ENCODE data around the gene SPSB3.

SPSB3 gene

GRCh38 chr16:1757714-1758461 lies 24.5 kb downstream of the SPSB3 start:
- Histone ChIP-seq H2BK120ac (ENCODE audit: low read depth, low read length) (no peak overlapping the region), H4K5ac (ENCODE audit: low read length) (no peak overlapping the region), H3K79me2 (ENCODE audit: control insufficient read depth, insufficient read depth, low read length) (no peaks in the 10 kb centered on the region), H3K56ac (ENCODE audit: low read length) (no peak overlapping the region), H3K18ac (ENCODE audit: low read length) (no peak overlapping the region), H3K9ac (ENCODE audit: low read length) (no peak overlapping the region), H3K4me2 (ENCODE audit: low read length) (no peak overlapping the region), H3K36me3 (ENCODE audit: control insufficient read depth, insufficient read depth, low read length) (no peaks in the 10 kb centered on the region), H3K4me1 (ENCODE audit: control insufficient read depth, low read depth, low read length) (no peaks in the 10 kb centered on the region), H2AK5ac (ENCODE audit: low read length) (no peak overlapping the region), H2BK15ac (replicated peaks; ENCODE audit: low read depth) (no peak overlapping the region), H2BK5ac (ENCODE audit: low read length) (no peak overlapping the region), H3K27ac (ENCODE audit: low read depth, low read length) (no peak overlapping the region), H3K23ac (ENCODE audit: low read length) (no peak overlapping the region), H3K4ac (ENCODE audit: low read depth, low read length) (no peak overlapping the region), H4K8ac (ENCODE audit: low read depth, low read length) (no peak overlapping the region), H3K4me3 (ENCODE audit: low read length) (no peak overlapping the region), H3K79me1 (ENCODE audit: low read length) (no peaks in the 10 kb centered on the region), H3K27me3 (ENCODE audit: insufficient read depth, low read length, poor library complexity) (no peaks in the 10 kb centered on the region)
- no peak for DNase-seq
- no CpG with 5 or more reads among the region's 37 CpGs for WGBS (ENCODE audit: extremely low coverage, insufficient coverage, low lambda C conversion rate)

GRCh38 chr16:1754204-1754603 lies 28.2 kb downstream of the SPSB3 start:
- H3K79me1 ChIP-seq (ENCODE audit: low read length), result no peaks in the 10 kb centered on the region
- H4K8ac ChIP-seq (ENCODE audit: low read depth, low read length), result no peak overlapping the region
- no peaks in the 10 kb centered on the region for H3K79me2 ChIP-seq (ENCODE audit: control insufficient read depth, insufficient read depth, low read length)
- H3K18ac ChIP-seq (ENCODE audit: low read length), result no peak overlapping the region
- no peak overlapping the region for H3K4ac ChIP-seq (ENCODE audit: low read depth, low read length)
- H3K4me2 ChIP-seq (ENCODE audit: low read length), result no peak overlapping the region
- no peak overlapping the region for H2AK5ac ChIP-seq (ENCODE audit: low read length)
- H2BK5ac ChIP-seq (ENCODE audit: low read length), result no peak overlapping the region
- H3K27me3 ChIP-seq (ENCODE audit: insufficient read depth, low read length, poor library complexity), result no peaks in the 10 kb centered on the region
- H2BK15ac ChIP-seq (replicated peaks; ENCODE audit: low read depth), result no peak overlapping the region
- H3K36me3 ChIP-seq (ENCODE audit: control insufficient read depth, insufficient read depth, low read length), result peaks cover 2% of the 10 kb centered on the region
- no peaks in the 10 kb centered on the region for H3K4me1 ChIP-seq (ENCODE audit: control insufficient read depth, low read depth, low read length)
- no peak overlapping the region for H2BK120ac ChIP-seq (ENCODE audit: low read depth, low read length)
- no peak overlapping the region for H3K9ac ChIP-seq (ENCODE audit: low read length)
- H3K56ac ChIP-seq (ENCODE audit: low read length), result no peak overlapping the region
- no peak overlapping the region for H4K5ac ChIP-seq (ENCODE audit: low read length)
- H3K4me3 ChIP-seq (ENCODE audit: low read length), result no peak overlapping the region
- no CpG with 5 or more reads among the region's 12 CpGs for WGBS (ENCODE audit: extremely low coverage, insufficient coverage, low lambda C conversion rate)
- H3K23ac ChIP-seq (ENCODE audit: low read length), result no peak overlapping the region
- no peak for DNase-seq
- H3K27ac ChIP-seq (ENCODE audit: low read depth, low read length), result no peak overlapping the region

GRCh38 chr16:1752853-1753252 lies 29.5 kb downstream of the SPSB3 start:
- Histone ChIP-seq H3K56ac (ENCODE audit: low read length) (no peak overlapping the region), H3K23ac (ENCODE audit: low read length) (no peak overlapping the region), H3K27me3 (ENCODE audit: insufficient read depth, low read length, poor library complexity) (no peaks in the 10 kb centered on the region), H3K79me1 (ENCODE audit: low read length) (no peaks in the 10 kb centered on the region), H4K5ac (ENCODE audit: low read length) (no peak overlapping the region), H2BK5ac (ENCODE audit: low read length) (no peak overlapping the region), H3K36me3 (ENCODE audit: control insufficient read depth, insufficient read depth, low read length) (peaks cover 2% of the 10 kb centered on the region), H4K8ac (ENCODE audit: low read depth, low read length) (no peak overlapping the region), H3K79me2 (ENCODE audit: control insufficient read depth, insufficient read depth, low read length) (no peaks in the 10 kb centered on the region), H2BK15ac (replicated peaks; ENCODE audit: low read depth) (no peak overlapping the region), H3K4ac (ENCODE audit: low read depth, low read length) (no peak overlapping the region), H2BK120ac (ENCODE audit: low read depth, low read length) (no peak overlapping the region), H3K4me1 (ENCODE audit: control insufficient read depth, low read depth, low read length) (no peaks in the 10 kb centered on the region), H3K9ac (ENCODE audit: low read length) (no peak overlapping the region), H3K4me3 (ENCODE audit: low read length) (no peak overlapping the region), H3K18ac (ENCODE audit: low read length) (no peak overlapping the region), H3K4me2 (ENCODE audit: low read length) (no peak overlapping the region), H2AK5ac (ENCODE audit: low read length) (no peak overlapping the region), H3K27ac (ENCODE audit: low read depth, low read length) (no peak overlapping the region)
- no CpG with 5 or more reads among the region's 14 CpGs for WGBS (ENCODE audit: extremely low coverage, insufficient coverage, low lambda C conversion rate)
- no peak for DNase-seq

DNA sequence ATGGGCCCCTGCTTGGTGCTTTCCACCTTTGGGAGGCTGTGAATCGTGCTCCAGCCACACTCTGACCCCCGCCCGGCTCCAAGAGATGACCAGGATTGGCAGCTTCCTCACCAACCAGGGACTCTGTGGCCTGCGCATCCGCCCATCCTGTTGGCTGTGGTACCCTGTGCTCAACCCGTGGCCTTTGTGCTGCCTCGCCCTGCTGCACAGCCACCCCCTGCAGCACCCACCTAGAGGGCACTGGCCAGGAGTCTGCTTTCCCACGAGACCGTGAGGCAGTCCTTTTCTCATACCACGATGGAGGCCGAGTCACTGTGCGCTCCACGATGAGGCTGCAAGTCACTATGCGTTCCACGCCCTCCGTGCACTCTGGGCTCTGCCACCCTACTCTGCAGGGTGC lies 30.4 kb downstream of the SPSB3 start:
- H2BK5ac ChIP-seq (ENCODE audit: low read length), result no peak overlapping the region
- H3K4me3 ChIP-seq (ENCODE audit: low read length), result no peak overlapping the region
- H2BK120ac ChIP-seq (ENCODE audit: low read depth, low read length), result no peak overlapping the region
- no peaks in the 10 kb centered on the region for H3K79me1 ChIP-seq (ENCODE audit: low read length)
- H4K5ac ChIP-seq (ENCODE audit: low read length), result no peak overlapping the region
- H4K8ac ChIP-seq (ENCODE audit: low read depth, low read length), result no peak overlapping the region
- H3K27ac ChIP-seq (ENCODE audit: low read depth, low read length), result no peak overlapping the region
- H3K4me2 ChIP-seq (ENCODE audit: low read length), result no peak overlapping the region
- H3K36me3 ChIP-seq (ENCODE audit: control insufficient read depth, insufficient read depth, low read length), result peaks cover 2% of the 10 kb centered on the region
- no peaks in the 10 kb centered on the region for H3K79me2 ChIP-seq (ENCODE audit: control insufficient read depth, insufficient read depth, low read length)
- no CpG with 5 or more reads among the region's 16 CpGs for WGBS (ENCODE audit: extremely low coverage, insufficient coverage, low lambda C conversion rate)
- no peak overlapping the region for H3K4ac ChIP-seq (ENCODE audit: low read depth, low read length)
- no peaks in the 10 kb centered on the region for H3K4me1 ChIP-seq (ENCODE audit: control insufficient read depth, low read depth, low read length)
- no peak overlapping the region for H3K23ac ChIP-seq (ENCODE audit: low read length)
- H3K9ac ChIP-seq (ENCODE audit: low read length), result no peak overlapping the region
- DNase-seq, result no peak
- H3K56ac ChIP-seq (ENCODE audit: low read length), result no peak overlapping the region
- no peak overlapping the region for H2AK5ac ChIP-seq (ENCODE audit: low read length)
- H3K18ac ChIP-seq (ENCODE audit: low read length), result no peak overlapping the region
- H3K27me3 ChIP-seq (ENCODE audit: insufficient read depth, low read length, poor library complexity), result no peaks in the 10 kb centered on the region
- no peak overlapping the region for H2BK15ac ChIP-seq (replicated peaks; ENCODE audit: low read depth)

GRCh38 chr16:1749152-1750117 lies 32.9 kb downstream of the SPSB3 start:
- no CpG with 5 or more reads among the region's 29 CpGs for WGBS (ENCODE audit: extremely low coverage, insufficient coverage, low lambda C conversion rate)
- no peak overlapping the region for H3K4me3 ChIP-seq (ENCODE audit: low read length)

More at GRCh38 chr16:1749152-1750117, 32.9 kb downstream of the SPSB3 start:
- Histone ChIP-seq H3K27ac (ENCODE audit: low read depth, low read length) (no peak overlapping the region), H3K4me2 (ENCODE audit: low read length) (no peak overlapping the region), H2AK5ac (ENCODE audit: low read length) (no peak overlapping the region), H3K56ac (ENCODE audit: low read length) (no peak overlapping the region), H3K4ac (ENCODE audit: low read depth, low read length) (no peak overlapping the region), H4K8ac (ENCODE audit: low read depth, low read length) (no peak overlapping the region), H2BK15ac (replicated peaks; ENCODE audit: low read depth) (no peak overlapping the region), H3K4me1 (ENCODE audit: control insufficient read depth, low read depth, low read length) (no peaks in the 10 kb centered on the region), H3K79me2 (ENCODE audit: control insufficient read depth, insufficient read depth, low read length) (no peaks in the 10 kb centered on the region), H3K36me3 (ENCODE audit: control insufficient read depth, insufficient read depth, low read length) (peaks cover 2% of the 10 kb centered on the region), H3K23ac (ENCODE audit: low read length) (no peak overlapping the region), H3K18ac (ENCODE audit: low read length) (no peak overlapping the region), H3K9ac (ENCODE audit: low read length) (no peak overlapping the region), H3K79me1 (ENCODE audit: low read length) (no peaks in the 10 kb centered on the region), H4K5ac (ENCODE audit: low read length) (no peak overlapping the region), H3K27me3 (ENCODE audit: insufficient read depth, low read length, poor library complexity) (no peaks in the 10 kb centered on the region), H2BK120ac (ENCODE audit: low read depth, low read length) (no peak overlapping the region), H2BK5ac (ENCODE audit: low read length) (no peak overlapping the region)
- no peak for DNase-seq

Data from mesendoderm (in vitro differentiated cells).